ENCODE measurements around the gene CPNE6. TPM values are rescaled to one million over a fixed set of nuclear protein-coding genes. Genes with fewer than 3 reads are reported as not detected.
"Not testable (repeated sequence)": the region's sequence is repeated elsewhere in the genome, so short reads cannot be mapped to it uniquely, and the experiment has no call there.

Gene CPNE6
- polyA plus RNA-seq (2011; rRNA removed) = not detected in 2 replicates
- polyA minus RNA-seq (2011; rRNA and poly(A)+ RNA removed) = not detected in 2 replicates

DNA sequence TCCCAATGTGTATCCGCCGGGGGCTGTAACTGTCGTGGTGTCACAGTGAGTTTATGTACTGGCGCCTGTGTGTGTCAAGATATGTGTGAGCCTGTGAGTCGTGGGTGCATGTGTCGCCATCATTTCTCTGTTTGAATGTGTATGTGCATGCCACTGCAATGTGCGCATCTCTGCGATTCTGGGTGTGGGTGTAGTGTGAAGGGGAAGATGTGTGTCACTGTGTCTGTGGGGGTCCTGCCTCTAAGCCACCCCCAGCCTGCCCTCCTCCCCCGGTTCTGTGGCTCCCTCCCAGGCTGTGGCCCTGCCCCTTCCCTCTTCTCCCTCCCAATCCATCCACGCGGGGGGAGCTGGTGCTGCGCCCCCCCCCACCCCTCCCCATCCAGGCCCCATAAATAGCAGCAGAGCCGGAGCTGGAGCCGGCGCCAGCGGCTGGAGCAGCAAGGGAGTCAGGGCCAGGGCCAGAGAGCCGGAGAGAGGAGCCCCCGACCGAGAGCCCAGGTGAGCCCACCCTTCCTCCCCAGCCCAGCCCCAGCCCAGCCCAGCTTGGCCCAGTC, at the start of gene CPNE6:
Gene CPNE6 (plus strand): TSS at position 419 of the 554 bp plus-strand sequence. CDS start 1,375 bp downstream, outside the sequence.
- CTCF ChIA-PET = interaction anchor here (1.4 kb wide), 1 partner anchor 19 kb away, joined by 5 read pairs; no protein-coding TSS in a partner anchor
- Histone ChIP-seq H3K4me3 (ENCODE audit: low read depth, low read length) (no peak within 1 kb of the TSS), H3K9me3 (ENCODE audit: control insufficient read depth, insufficient read depth, low read length) (no peaks in the 10 kb centered on the region), H3K27ac (ENCODE audit: low read depth, low read length) (no peak within 1 kb of the TSS), H3K27me3 (ENCODE audit: control insufficient read depth, insufficient read depth, low read length) (peaks cover 56% of the 10 kb centered on the region)
- no peak for DNase-seq (ENCODE audit: low read depth, low spot score)
- TF ChIP-seq, protein P1, sequence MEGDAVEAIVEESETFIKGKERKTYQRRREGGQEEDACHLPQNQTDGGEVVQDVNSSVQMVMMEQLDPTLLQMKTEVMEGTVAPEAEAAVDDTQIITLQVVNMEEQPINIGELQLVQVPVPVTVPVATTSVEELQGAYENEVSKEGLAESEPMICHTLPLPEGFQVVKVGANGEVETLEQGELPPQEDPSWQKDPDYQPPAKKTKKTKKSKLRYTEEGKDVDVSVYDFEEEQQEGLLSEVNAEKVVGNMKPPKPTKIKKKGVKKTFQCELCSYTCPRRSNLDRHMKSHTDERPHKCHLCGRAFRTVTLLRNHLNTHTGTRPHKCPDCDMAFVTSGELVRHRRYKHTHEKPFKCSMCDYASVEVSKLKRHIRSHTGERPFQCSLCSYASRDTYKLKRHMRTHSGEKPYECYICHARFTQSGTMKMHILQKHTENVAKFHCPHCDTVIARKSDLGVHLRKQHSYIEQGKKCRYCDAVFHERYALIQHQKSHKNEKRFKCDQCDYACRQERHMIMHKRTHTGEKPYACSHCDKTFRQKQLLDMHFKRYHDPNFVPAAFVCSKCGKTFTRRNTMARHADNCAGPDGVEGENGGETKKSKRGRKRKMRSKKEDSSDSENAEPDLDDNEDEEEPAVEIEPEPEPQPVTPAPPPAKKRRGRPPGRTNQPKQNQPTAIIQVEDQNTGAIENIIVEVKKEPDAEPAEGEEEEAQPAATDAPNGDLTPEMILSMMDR (IDR thresholded peaks at IDR 0.05; ENCODE audit: low read depth, low read length) = no peak
- POLR2A ChIA-PET = no interaction called here

DNA sequence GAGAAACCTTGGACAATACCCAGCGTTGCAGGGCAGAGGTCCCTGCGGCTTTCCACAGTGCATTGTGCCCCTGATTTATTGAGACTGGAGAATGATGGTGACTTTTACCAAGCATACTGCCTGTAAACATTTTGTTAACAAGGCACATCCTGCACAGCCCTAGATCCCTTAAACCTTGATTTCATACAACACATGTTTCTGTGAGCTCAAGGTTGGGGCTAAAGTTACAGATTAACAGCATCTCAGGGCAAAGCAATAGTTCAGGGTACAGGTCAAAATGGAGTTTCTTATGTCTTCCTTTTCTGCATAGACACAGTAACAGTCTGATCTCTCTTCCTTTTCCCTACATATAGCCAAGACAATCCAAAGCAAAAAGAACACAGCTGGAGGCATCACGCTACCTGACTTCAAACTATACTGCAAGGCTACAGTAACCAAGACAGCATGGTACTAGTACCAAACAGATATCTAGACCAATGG, 46.4 kb upstream of the CPNE6 start:
- H3K9me3 ChIP-seq (ENCODE audit: control insufficient read depth, insufficient read depth, low read length); H3K4me3 ChIP-seq (ENCODE audit: low read depth, low read length); CTCF ChIA-PET; H3K27me3 ChIP-seq (ENCODE audit: control insufficient read depth, insufficient read depth, low read length); H3K27ac ChIP-seq (ENCODE audit: low read depth, low read length); POLR2A ChIA-PET; DNase-seq (ENCODE audit: low read depth, low spot score): not testable (repeated sequence)

DNA sequence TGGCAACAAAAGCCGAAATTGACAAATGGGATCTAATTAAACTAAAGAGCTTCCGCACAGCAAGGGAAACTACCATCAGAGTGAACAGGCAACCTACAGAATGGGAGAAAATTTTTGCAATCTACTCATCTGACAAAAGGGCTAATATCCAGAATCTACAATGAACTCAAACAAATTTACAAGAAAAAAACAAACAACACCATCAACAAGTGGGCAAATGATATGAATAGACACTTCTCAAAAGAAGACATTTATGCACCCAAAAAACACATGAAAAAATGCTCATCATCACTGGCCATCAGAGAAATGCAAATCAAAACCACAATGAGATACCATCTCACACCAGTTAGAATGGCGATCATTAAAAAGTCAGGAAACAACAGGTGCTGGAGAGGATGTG, 41.7 kb upstream of the CPNE6 start:
- H3K4me3 ChIP-seq (ENCODE audit: low read depth, low read length); H3K27ac ChIP-seq (ENCODE audit: low read depth, low read length); CTCF ChIA-PET; POLR2A ChIA-PET; H3K9me3 ChIP-seq (ENCODE audit: control insufficient read depth, insufficient read depth, low read length); DNase-seq (ENCODE audit: low read depth, low spot score); H3K27me3 ChIP-seq (ENCODE audit: control insufficient read depth, insufficient read depth, low read length): not testable (repeated sequence)

DNA sequence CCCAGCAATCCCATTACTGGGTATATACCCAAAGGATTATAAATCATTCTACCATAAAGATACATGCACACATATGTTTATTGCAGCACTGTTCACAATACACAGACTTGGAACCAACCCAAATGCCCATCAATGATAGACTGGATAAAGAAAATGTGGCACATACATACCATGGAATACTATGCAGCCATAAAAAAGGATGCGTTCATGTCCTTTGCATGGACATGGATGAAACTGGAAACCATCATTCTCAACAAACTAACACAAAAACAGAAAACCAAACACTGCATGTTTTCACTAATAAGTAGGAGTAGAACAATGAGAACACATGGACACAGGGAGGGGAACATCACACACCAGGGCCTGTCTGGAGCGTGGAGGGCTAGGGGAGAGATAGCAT, 40.0 kb upstream of the CPNE6 start:
- CTCF ChIA-PET; DNase-seq (ENCODE audit: low read depth, low spot score); POLR2A ChIA-PET: not testable (repeated sequence)

DNA sequence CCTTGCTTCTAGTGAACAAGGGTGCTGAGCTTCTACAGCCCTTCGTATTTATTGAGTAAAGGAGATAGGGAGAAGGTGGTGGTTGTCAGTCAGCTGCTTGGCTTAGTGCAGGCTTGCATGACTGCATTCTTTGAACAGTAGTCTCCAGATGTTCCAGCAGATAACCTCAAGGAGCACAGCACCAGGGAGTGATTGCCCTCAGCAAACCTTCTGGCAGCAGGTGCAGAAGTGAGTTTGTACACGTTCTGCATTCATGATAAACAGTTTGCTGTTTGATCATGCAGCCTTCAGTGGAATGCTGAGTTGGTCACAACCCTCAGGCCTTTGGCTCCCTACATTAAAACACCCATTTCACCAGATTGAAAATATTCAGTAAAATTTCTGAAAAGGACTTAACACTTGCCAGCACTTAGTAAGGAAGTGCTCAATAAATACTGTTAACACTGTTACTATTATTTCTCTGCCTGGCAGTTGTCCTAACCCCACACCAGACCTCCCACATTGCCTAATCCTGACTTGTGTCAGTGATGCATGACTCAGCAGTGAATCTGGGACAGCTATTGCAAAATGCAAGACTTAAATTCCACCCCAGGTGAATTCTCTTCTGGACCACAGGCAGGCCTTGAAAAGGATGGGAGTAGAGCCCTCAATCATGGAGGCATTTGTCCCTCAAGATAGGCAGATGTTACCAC, 38.5 kb upstream of the CPNE6 start:
- no peak overlapping the region for H3K4me3 ChIP-seq (ENCODE audit: low read depth, low read length)
- H3K9me3 ChIP-seq (ENCODE audit: control insufficient read depth, insufficient read depth, low read length) = peaks cover 8% of the 10 kb centered on the region
- POLR2A ChIA-PET = interaction anchor here (0.7 to 0.8 kb wide), 2 partner anchors 11 to 61 kb away, joined by 3 to 4 read pairs; partner anchors contain the start of gene PCK2
- no peaks in the 10 kb centered on the region for H3K27me3 ChIP-seq (ENCODE audit: control insufficient read depth, insufficient read depth, low read length)
- CTCF ChIA-PET = interaction anchor here (1.3 kb wide), 1 partner anchor 76 kb away, joined by 4 read pairs; no protein-coding TSS in a partner anchor
- H3K27ac ChIP-seq (ENCODE audit: low read depth, low read length) = no peak overlapping the region
- DNase-seq (ENCODE audit: low read depth, low spot score) = no peak
- TF ChIP-seq, protein P1 (IDR thresholded peaks at IDR 0.05; ENCODE audit: low read depth, low read length) = no peak

More for the DNA sequence above, 40.0 kb upstream of the CPNE6 start:
- H3K9me3 ChIP-seq (ENCODE audit: control insufficient read depth, insufficient read depth, low read length); H3K27ac ChIP-seq (ENCODE audit: low read depth, low read length); H3K27me3 ChIP-seq (ENCODE audit: control insufficient read depth, insufficient read depth, low read length); H3K4me3 ChIP-seq (ENCODE audit: low read depth, low read length): not testable (repeated sequence)

DNA sequence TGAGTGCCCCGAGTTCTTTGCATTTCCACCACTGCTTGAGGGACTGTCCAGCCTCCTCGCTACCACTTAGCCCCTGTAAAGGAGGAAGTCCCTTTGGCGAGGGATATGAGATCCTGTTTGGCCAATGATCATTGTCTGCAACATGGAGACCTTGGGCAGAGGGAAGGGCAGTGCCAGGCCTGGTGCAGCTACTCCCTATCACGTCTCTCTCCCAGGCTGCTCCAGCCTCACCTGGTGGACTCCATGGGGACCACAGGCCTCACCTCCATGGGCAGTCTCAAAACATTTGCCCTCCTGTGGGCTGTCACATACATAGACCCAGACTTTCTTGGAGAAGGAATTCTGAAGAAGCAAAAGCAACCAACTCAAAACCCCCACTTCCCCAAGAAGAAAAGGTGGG, 35.6 kb upstream of the CPNE6 start:
- CTCF ChIA-PET = interaction anchor here (0.6 to 1.4 kb wide), 3 partner anchors 16 to 404 kb away, joined by 3 to 5 read pairs (median 3); partner anchors contain the start of gene CARMIL3
- H3K27me3 ChIP-seq (ENCODE audit: control insufficient read depth, insufficient read depth, low read length); H3K27ac ChIP-seq (ENCODE audit: low read depth, low read length); DNase-seq (ENCODE audit: low read depth, low spot score); H3K9me3 ChIP-seq (ENCODE audit: control insufficient read depth, insufficient read depth, low read length); POLR2A ChIA-PET: not testable (repeated sequence)
- H3K4me3 ChIP-seq (ENCODE audit: low read depth, low read length) = peak overlapping the region; percentile 66
